ENCODE measurements around the gene GLRA1.
A peak's percentile ranks its signal among the peaks of the same experiment; 100 is the strongest.

Gene GLRA1

GRCh38 chr5:151880324-151880723 lies 44.3 kb downstream of the GLRA1 start:
- H3K4me3 ChIP-seq (replicated peaks; ENCODE audit: low read depth, low read length), result no peak overlapping the region
- TF ChIP-seq CTCF (IDR thresholded peaks at IDR 0.05; ENCODE audit: low read length, missing control alignments), result no peak
- no peak for DNase-seq (ENCODE audit: low read depth)

GRCh38 chr5:151873701-151874100 lies 51.0 kb downstream of the GLRA1 start:
- H3K4me3 ChIP-seq (replicated peaks; ENCODE audit: low read depth, low read length), result no peak overlapping the region
- TF ChIP-seq CTCF (IDR thresholded peaks at IDR 0.05; ENCODE audit: low read length, missing control alignments), result no peak
- no peak for DNase-seq (ENCODE audit: low read depth)

- no peak for TF ChIP-seq CTCF (IDR thresholded peaks at IDR 0.05; ENCODE audit: low read length, missing control alignments)
- DNase-seq (ENCODE audit: low read depth), result no peak
- H3K4me3 ChIP-seq (replicated peaks; ENCODE audit: low read depth, low read length), result no peak overlapping the region
These were observed 52.0 kb downstream of the GLRA1 start for GRCh38 chr5:151872701-151873100.

GRCh38 chr5:151870820-151871219 lies 53.8 kb downstream of the GLRA1 start:
- peak; percentile 21 for DNase-seq (ENCODE audit: low read depth)
- TF ChIP-seq CTCF (IDR thresholded peaks at IDR 0.05; ENCODE audit: low read length, missing control alignments), result no peak
- H3K4me3 ChIP-seq (replicated peaks; ENCODE audit: low read depth, low read length), result no peak overlapping the region

GRCh38 chr5:151870271-151870670 lies 54.4 kb downstream of the GLRA1 start:
- TF ChIP-seq CTCF (IDR thresholded peaks at IDR 0.05; ENCODE audit: low read length, missing control alignments), result no peak
- H3K4me3 ChIP-seq (replicated peaks; ENCODE audit: low read depth, low read length), result no peak overlapping the region
- DNase-seq (ENCODE audit: low read depth), result no peak

GRCh38 chr5:151869843-151870242 lies 54.8 kb downstream of the GLRA1 start:
- no peak for DNase-seq (ENCODE audit: low read depth)
- TF ChIP-seq CTCF (IDR thresholded peaks at IDR 0.05; ENCODE audit: low read length, missing control alignments), result no peak
- no peak overlapping the region for H3K4me3 ChIP-seq (replicated peaks; ENCODE audit: low read depth, low read length)

GRCh38 chr5:151868451-151868850 lies 56.2 kb downstream of the GLRA1 start:
- TF ChIP-seq CTCF (IDR thresholded peaks at IDR 0.05; ENCODE audit: low read length, missing control alignments), result no peak
- no peak overlapping the region for H3K4me3 ChIP-seq (replicated peaks; ENCODE audit: low read depth, low read length)
- no peak for DNase-seq (ENCODE audit: low read depth)

Measured in fibroblast of pulmonary artery (primary cell).